SH-SY5Y (cell line): ENCODE measurements around the gene UBA1.

Experiments
- GATA2 ChIP-seq: IDR thresholded peaks from 2 replicates; pipeline ENCODE4 v1.6.1; 2011; ENCODE audit warnings: mild to moderate bottlenecking, low read depth, low read length
- GATA3 ChIP-seq: IDR thresholded peaks from 2 replicates; pipeline ENCODE4 v1.6.1; 2011; ENCODE audit warnings: low read depth, mild to moderate bottlenecking, low read length, moderate library complexity

DNA sequence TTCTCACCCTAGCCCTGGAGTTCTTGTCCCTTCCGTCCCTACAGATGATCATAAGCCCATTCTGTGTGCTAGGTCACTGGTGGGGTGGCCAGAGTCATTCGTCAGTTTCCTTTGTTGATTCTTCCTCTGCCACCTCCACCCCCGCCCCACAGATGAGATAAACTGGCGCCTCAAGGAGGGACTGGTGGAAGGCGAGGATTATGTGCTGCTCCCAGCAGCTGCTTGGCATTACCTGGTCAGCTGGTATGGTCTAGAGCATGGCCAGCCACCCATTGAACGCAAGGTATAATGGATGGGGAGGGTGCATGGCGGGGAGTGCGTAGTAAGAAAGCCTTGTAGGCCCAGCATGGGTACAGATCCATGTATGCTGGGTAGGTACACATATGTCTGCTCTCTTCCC, 45.6 kb downstream of the UBA1 start:
- no peak for TF ChIP-seq GATA2
- no peak for TF ChIP-seq GATA3
